ENCODE results near the gene EMSY. TPM values are rescaled to one million over a fixed set of nuclear protein-coding genes. Genes with fewer than 3 reads are reported as not detected.

The EMSY gene
- total RNA-seq, 4 donors from 2014 or later, result 12.8 to 59.3 (median 20.6) TPM

DNA sequence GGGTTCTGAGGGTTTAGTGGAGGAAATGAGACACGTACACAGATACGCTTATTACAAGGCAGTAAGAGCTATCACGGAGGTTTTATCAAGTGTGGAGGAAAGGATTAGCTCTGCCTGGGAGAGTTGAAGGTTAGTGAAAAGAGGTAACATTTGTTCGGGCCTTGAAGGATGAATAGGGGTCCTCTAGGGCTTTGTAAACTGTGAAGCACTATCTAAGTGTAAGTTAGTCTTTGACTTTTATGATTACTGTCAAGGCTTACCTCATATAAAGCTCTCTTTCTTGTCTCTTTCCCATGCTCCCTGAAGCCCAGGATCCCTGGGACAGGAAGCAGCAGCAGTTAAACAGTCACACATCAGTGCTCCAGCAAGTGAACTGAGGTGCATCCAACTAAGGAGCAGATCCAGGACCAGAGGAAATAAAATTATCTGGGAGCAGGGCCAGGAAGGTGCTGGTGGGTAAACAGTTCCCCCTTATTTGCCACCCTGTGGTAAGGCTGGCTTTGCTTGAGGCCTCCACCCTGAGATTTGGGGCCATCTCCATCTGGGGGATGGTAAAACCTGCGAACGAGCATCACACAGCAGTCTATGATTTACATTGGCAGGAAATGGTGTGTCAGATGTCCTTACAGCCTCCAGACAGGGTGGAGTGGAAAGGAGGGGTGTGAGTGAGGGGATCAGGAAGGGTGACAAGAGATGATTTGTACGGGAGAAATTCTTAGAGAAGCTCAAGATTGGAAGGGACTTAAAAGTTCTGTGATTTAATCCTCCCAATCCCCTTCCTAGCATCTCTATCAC lies 36.5 kb upstream of the EMSY start:
- TF ChIP-seq, protein P1, sequence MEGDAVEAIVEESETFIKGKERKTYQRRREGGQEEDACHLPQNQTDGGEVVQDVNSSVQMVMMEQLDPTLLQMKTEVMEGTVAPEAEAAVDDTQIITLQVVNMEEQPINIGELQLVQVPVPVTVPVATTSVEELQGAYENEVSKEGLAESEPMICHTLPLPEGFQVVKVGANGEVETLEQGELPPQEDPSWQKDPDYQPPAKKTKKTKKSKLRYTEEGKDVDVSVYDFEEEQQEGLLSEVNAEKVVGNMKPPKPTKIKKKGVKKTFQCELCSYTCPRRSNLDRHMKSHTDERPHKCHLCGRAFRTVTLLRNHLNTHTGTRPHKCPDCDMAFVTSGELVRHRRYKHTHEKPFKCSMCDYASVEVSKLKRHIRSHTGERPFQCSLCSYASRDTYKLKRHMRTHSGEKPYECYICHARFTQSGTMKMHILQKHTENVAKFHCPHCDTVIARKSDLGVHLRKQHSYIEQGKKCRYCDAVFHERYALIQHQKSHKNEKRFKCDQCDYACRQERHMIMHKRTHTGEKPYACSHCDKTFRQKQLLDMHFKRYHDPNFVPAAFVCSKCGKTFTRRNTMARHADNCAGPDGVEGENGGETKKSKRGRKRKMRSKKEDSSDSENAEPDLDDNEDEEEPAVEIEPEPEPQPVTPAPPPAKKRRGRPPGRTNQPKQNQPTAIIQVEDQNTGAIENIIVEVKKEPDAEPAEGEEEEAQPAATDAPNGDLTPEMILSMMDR (IDR thresholded peaks at IDR 0.05), result no peak
- no peak for DNase-seq (ENCODE audit: low spot score)
- no peak for ATAC-seq (ENCODE audit: low FRiP score)

- ATAC-seq (ENCODE audit: low FRiP score), result no peak
- DNase-seq (ENCODE audit: low spot score), result no peak
- TF ChIP-seq, protein P1 (IDR thresholded peaks at IDR 0.05), result no peak
These were observed 33.9 kb upstream of the EMSY start for GRCh38 chr11:76410851-76411357.

DNA sequence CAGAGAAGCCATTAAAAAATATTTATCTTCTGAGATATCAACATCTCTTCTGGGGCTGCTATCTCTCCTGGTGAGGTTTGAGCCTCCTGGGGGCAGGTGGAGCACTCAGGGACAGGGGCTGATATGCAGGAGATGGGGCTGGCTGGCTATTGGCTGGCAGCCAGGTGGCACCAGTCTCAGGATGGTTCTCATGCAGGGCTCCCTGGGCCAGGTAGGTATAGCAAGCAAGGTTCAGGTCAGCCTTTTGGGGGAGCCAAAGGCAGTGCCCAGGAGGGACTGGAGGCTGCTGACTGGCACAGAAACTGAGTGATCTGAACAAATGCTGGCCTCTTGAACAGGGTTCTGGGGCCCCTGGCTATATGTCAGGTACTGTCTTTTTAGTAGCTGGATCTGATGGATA lies 29.7 kb upstream of the EMSY start:
- DNase-seq (ENCODE audit: low spot score), result no peak
- TF ChIP-seq, protein P1 (IDR thresholded peaks at IDR 0.05), result no peak
- no peak for ATAC-seq (ENCODE audit: low FRiP score)

GRCh38 chr11:76419896-76420295 lies 24.9 kb upstream of the EMSY start:
- ATAC-seq (ENCODE audit: low FRiP score), result no peak
- TF ChIP-seq, protein P1 (IDR thresholded peaks at IDR 0.05), result no peak
- DNase-seq (ENCODE audit: low spot score), result no peak

GRCh38 chr11:76424379-76424778 lies 20.4 kb upstream of the EMSY start:
- DNase-seq (ENCODE audit: low spot score), result no peak

DNA sequence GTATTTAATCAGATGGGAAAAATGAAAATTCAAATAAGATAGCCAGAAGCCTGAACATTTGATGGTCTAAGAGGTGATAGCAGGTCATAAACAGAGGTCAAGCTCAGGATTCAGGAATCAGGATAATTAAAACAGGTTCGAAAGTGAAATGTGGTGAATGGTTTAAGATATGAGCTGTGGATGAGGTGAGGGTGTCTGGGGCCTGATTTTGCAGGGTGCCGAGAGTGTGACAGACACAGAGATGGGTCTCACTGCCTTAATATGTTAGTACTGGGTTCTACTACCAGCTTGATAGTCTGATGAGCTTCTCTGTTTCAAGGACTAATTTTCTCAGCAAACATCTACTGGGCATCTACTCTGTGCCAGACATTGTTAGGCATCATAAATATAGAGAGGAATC lies 19.9 kb upstream of the EMSY start:
- ATAC-seq (ENCODE audit: low FRiP score) (no peak), DNase-seq (ENCODE audit: low spot score) (no peak)

More at GRCh38 chr11:76424379-76424778, 20.4 kb upstream of the EMSY start:
- no peak for ATAC-seq (ENCODE audit: low FRiP score)
- TF ChIP-seq, protein P1 (IDR thresholded peaks at IDR 0.05), result no peak

More for the DNA sequence above, 19.9 kb upstream of the EMSY start:
- TF ChIP-seq, protein P1 (IDR thresholded peaks at IDR 0.05), result no peak
